HG02840 (cell line): ENCODE results near the gene TRIP4.

ENCODE experiments used
- ATAC-seq: cut with Tn5 transposase; IDR thresholded peaks from one replicate; pipeline ENCODE4 v1.9.1; 2021; ENCODE audit warnings: mild to moderate bottlenecking, moderate library complexity, moderate number of reproducible peaks; ENCODE audit not compliant: unreplicated experiment, low FRiP score

TRIP4 gene

GRCh38 chr15:64443747-64444621, 56.3 kb downstream of the TRIP4 start:
- peak; percentile 65 for ATAC-seq

GRCh38 chr15:64444836-64445235, 57.2 kb downstream of the TRIP4 start:
- no peak for ATAC-seq

- no peak for ATAC-seq
These were observed 60.1 kb downstream of the TRIP4 start for GRCh38 chr15:64447536-64448315.

GRCh38 chr15:64452988-64453688, 65.5 kb downstream of the TRIP4 start:
- ATAC-seq = no peak

GRCh38 chr15:64453689-64454037, 66.0 kb downstream of the TRIP4 start:
- ATAC-seq = no peak

GRCh38 chr15:64454282-64454681, 66.6 kb downstream of the TRIP4 start:
- no peak for ATAC-seq

- ATAC-seq = no peak
These were observed 68.3 kb downstream of the TRIP4 start for GRCh38 chr15:64455961-64456371.

- no peak for ATAC-seq
These were observed 69.0 kb downstream of the TRIP4 start for GRCh38 chr15:64456634-64457108.

GRCh38 chr15:64459066-64459781, 71.6 kb downstream of the TRIP4 start:
- ATAC-seq = no peak

GRCh38 chr15:64460206-64460723, 72.6 kb downstream of the TRIP4 start, which contains the start of gene ZNF609:
ZNF609 (plus strand) TSS chr15:64460578; CDS start chr15:64499420, 38,842 bp downstream.
- no peak for ATAC-seq

- no peak for ATAC-seq
These were observed 73.4 kb downstream of the TRIP4 start for GRCh38 chr15:64460724-64461720.

GRCh38 chr15:64461721-64462162, 74.1 kb downstream of the TRIP4 start:
- ATAC-seq = no peak

- no peak for ATAC-seq
These were observed 74.9 kb downstream of the TRIP4 start for GRCh38 chr15:64462492-64462891.

- ATAC-seq = no peak
These were observed 76.8 kb downstream of the TRIP4 start for GRCh38 chr15:64464276-64465005.

- ATAC-seq = no peak
These were observed 78.9 kb downstream of the TRIP4 start for GRCh38 chr15:64466408-64467141.

GRCh38 chr15:64472161-64472560, 84.5 kb downstream of the TRIP4 start:
- ATAC-seq = no peak

GRCh38 chr15:64474846-64475245, 87.2 kb downstream of the TRIP4 start:
- ATAC-seq = no peak
